HG03045 (cell line): ENCODE results near the gene MAOB.
"Not testable (repeated sequence)": the region's sequence is repeated elsewhere in the genome, so short reads cannot be mapped to it uniquely, and the experiment has no call there.

Source experiments
- ATAC-seq: cut with Tn5 transposase; IDR thresholded peaks from one replicate; pipeline ENCODE4 v1.9.1; 2021; ENCODE audit warnings: mild to moderate bottlenecking, moderate library complexity; ENCODE audit not compliant: unreplicated experiment

Gene MAOB

GRCh38 chrX:43758044-43758443 is 124.2 kb downstream of the MAOB start:
- ATAC-seq, result no peak

GRCh38 chrX:43756076-43756475 is 126.2 kb downstream of the MAOB start:
- no peak for ATAC-seq

GRCh38 chrX:43753637-43754036 is 128.6 kb downstream of the MAOB start:
- no peak for ATAC-seq

DNA sequence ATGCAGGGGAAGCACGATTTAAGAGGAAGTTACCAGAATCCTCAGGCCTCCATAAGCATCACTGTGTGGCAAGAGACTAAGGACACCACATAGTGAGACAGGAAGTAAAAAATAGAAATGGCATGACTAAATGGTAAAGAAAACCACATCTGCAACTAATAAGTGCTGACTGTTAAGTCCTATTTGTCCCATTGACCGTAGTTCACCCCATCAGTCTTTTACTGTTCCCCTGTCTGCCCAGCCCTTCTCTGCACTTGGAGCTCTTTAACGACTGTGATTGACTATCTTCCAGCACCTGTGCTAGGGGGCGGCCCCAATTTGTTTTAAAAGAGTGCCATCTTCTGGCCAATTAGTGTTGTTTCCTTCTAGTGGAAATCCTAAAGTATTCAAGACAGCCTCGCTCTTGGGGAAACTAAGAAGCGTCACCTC is 132.0 kb downstream of the MAOB start:
- ATAC-seq, result peak; percentile 56

- no peak for ATAC-seq
Measured at GRCh38 chrX:43747476-43747875, 134.8 kb downstream of the MAOB start.

DNA sequence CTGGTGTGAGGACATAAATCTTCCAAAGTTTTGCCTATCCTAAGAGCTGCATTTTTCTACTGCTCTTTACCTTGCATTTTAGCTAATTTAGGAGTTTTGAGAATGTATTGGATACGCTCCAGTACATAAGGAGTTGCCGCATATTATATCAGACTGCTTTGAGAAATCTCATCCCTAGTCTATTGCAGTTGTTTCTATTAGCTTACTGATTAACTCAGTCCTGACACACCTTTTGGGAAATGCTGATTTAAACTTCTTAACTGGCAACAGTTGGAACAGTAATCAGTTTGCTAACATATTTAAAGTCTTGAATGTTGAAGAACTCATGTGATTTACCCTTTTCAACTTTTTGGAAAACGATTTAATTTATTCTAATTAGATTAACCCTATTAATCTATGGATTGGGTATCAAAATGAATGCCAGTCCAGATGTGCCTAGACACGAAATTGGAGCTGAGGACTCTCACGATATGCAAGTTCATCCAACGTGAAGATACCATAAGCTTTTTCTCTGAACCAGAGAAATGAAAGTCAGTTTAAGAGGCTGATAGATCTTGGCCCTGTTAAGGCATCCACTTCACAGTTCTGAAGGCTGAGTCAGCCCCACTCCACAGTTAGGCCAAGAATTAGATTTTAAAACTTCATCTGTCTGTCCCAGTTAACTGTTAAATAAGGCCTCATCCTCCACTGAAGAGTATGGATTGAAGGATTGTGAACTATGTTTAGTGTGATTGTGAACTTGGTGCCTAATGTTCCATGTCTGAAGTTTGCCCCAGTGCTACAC is 136.1 kb downstream of the MAOB start:
- no peak for ATAC-seq

- no peak for ATAC-seq
Measured at GRCh38 chrX:43744284-43744683, 138.0 kb downstream of the MAOB start.

GRCh38 chrX:43743100-43743822 is 139.0 kb downstream of the MAOB start:
- ATAC-seq, result no peak

DNA sequence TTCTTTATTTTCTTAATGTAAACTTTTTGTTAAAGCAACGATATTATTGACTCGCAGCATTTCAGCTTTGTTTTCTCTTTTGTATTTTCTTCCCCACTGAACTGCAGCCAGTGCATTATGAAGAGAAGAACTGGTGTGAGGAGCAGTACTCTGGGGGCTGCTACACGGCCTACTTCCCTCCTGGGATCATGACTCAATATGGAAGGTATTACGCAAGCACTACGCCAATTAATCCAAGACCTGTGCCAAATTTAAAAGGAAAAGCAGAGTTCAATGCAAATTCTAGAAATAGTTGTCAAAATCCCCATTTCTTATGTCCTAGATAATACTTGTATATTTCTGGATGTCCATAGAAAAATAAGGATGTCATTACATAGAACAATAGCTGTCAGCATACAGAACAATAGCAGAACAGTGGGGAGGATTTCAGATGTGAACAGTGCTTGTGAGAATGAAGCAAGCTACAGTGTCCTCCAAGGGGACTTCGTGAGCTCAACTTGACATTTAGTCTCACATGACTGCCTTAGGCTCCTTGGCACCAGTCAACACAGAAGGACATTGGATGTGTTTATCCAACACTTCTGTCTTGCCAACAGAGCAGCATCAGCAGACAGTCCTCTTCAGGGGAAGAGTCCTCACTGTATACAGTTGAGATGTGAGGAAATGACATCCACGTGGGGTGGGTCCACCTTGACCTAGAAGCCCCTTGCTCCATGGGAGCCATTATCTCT is 140.2 kb downstream of the MAOB start:
- ATAC-seq, result no peak

GRCh38 chrX:43735957-43736356 is 146.3 kb downstream of the MAOB start:
- no peak for ATAC-seq

DNA sequence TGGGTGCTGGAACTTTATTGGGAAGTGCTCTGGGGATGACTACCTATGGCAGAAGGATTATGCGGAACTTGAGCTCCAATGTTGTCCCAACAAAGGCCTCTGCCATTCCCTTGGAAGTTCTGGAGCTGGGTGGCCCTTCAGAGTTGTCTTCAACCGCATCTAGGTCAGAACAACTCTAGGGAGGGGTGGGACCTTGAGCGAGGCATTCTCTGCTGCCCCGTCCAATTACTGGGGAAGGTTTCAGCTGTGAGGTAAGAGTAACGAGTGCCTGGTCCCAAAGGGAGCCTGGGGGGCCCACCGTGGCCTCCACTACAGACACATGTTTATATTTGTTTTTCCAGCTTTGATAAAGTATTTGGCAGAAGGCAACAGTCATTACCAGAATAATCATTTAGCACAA is 146.7 kb downstream of the MAOB start:
- no peak for ATAC-seq

GRCh38 chrX:43734444-43734843 is 147.8 kb downstream of the MAOB start:
- no peak for ATAC-seq

- ATAC-seq, result no peak
Measured at GRCh38 chrX:43733699-43734098, 148.6 kb downstream of the MAOB start.

- no peak for ATAC-seq
Measured at GRCh38 chrX:43731086-43731485, 151.2 kb downstream of the MAOB start.

DNA sequence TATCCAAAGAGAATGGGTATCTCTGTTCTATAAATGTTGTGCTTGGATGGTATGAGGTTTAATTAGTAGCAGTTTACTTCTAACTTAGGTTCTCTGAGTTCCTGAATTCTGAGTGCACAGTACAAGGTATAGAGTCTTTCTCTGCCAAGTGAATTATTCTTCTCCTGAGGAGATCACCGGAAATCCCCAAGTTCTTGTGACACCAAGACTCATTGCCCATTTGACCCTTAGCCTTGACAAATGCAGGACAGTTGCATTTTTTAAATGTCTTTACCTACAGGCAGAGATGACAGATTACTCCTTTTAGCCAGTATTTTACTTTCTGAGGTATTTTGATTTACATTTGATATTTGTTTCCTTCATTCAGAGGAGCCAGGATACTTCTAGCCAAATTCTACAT is 153.3 kb downstream of the MAOB start:
- ATAC-seq, result no peak

DNA sequence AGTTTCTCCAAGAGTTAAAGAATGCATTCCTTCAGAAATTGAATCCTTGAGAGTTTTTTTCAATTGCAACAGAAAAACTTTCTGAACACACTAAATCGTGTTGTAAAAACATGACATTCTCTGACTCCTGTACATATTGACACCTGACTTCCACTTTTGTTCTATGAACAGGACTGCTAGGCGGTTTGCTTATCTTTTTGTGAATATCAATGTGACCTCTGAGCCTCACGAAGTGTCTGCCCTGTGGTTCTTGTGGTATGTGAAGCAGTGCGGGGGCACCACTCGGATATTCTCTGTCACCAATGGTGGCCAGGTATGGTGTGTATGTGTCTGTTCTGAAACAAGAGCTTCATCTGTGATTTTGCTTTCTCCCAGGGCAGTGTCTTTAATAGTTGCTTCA is 154.2 kb downstream of the MAOB start:
- ATAC-seq, result no peak

DNA sequence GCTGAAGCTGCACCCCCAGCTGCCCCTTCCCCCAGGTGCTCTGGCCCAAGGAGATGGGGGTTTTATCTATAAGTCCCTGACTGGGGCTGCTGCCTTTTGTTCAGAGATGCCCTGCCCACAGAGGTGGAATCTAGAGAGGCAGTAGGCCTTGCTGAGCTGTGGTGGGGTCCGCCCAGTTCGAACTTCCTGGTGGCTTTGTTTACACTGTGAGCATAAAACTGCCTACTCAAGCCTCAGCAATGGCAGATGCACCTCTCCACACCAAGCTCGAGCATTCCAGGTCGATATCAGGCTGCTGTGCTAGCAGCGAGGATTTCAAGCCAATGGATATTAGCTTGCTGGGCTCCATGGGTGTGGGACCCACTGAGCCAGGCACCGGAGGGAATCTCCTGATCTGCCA is 155.0 kb downstream of the MAOB start:
- ATAC-seq, result not testable (repeated sequence)

GRCh38 chrX:43725227-43725626 is 157.0 kb downstream of the MAOB start:
- not testable (repeated sequence) for ATAC-seq

GRCh38 chrX:43720961-43721360 is 161.3 kb downstream of the MAOB start:
- no peak for ATAC-seq

DNA sequence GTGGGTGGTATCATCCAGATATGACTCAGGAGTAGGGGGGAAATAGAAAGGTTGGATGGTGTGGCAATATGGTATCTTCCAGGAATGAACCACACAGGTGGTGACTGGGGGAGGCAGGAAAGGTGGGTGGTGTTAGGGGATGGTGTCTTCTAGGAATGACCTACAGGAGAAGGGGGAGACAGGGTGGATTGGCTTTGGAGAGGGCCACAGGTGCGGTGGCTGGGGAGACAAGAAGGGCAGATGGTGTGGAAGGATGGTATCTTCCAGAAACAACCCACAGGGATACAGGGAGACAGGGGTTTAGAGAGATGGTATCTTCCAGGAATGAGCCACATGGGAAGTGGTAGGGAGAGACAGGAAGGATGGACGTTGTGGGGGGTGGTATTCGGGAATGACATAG is 162.2 kb downstream of the MAOB start:
- no peak for ATAC-seq

- no peak for ATAC-seq
Measured at GRCh38 chrX:43718956-43719355, 163.3 kb downstream of the MAOB start.

GRCh38 chrX:43718546-43718945 is 163.7 kb downstream of the MAOB start:
- no peak for ATAC-seq
